KMS-11 (cell line): ENCODE measurements around the gene TICAM1.
"Not testable (repeated sequence)": the region's sequence is repeated elsewhere in the genome, so short reads cannot be mapped to it uniquely, and the experiment has no call there.

Experiments
- H2AFZ ChIP-seq: fragments of 200-600 bp; sonication (generic); 2 replicates; pipeline ENCODE4 v1.6.1; 2016; ENCODE audit warnings: antibody characterized with exemption, mixed run types, low read depth
- H3K27ac ChIP-seq: fragments of 200-600 bp; sonication (generic); 2 replicates; pipeline ENCODE4 v1.6.1; 2016; ENCODE audit warnings: mild to moderate bottlenecking, mixed run types
- H3K27me3 ChIP-seq: fragments of 200-600 bp; sonication (generic); 2 replicates; pipeline ENCODE4 v1.6.1; 2017; ENCODE audit warnings: mild to moderate bottlenecking, low read depth, mixed run types, moderate library complexity; ENCODE audit not compliant: insufficient read depth
- H3K36me3 ChIP-seq: fragments of 200-600 bp; sonication (generic); 2 replicates; pipeline ENCODE4 v1.6.1; 2017; ENCODE audit warnings: mild to moderate bottlenecking, mixed run types; ENCODE audit not compliant: insufficient read depth
- H3K4me1 ChIP-seq: fragments of 200-600 bp; sonication (generic); 2 replicates; pipeline ENCODE4 v1.6.1; 2016; ENCODE audit warnings: mild to moderate bottlenecking, low read depth, mixed run types; ENCODE audit not compliant: poor library complexity, severe bottlenecking
- H3K4me2 ChIP-seq: fragments of 200-600 bp; sonication (generic); 2 replicates; pipeline ENCODE4 v1.7.0; 2016; ENCODE audit warnings: mild to moderate bottlenecking, mixed run types
- H3K4me3 ChIP-seq: fragments of 200-600 bp; sonication (generic); IDR thresholded peaks from 2 replicates; pipeline ENCODE4 v1.6.1; 2017; ENCODE audit warnings: low read depth, low read length, mixed read lengths; ENCODE audit not compliant: insufficient read depth
- H3K79me2 ChIP-seq: fragments of 200-600 bp; sonication (generic); 2 replicates; pipeline ENCODE4 v1.6.1; 2016; ENCODE audit warnings: low read depth, mixed run types; ENCODE audit not compliant: insufficient read depth
- H3K9ac ChIP-seq: fragments of 200-600 bp; sonication (generic); 2 replicates; pipeline ENCODE4 v1.6.1; 2016; ENCODE audit warnings: mild to moderate bottlenecking, mixed run types
- H4K20me1 ChIP-seq: fragments of 200-600 bp; sonication (generic); 2 replicates; pipeline ENCODE4 v1.6.1; 2016; ENCODE audit warnings: mild to moderate bottlenecking, mixed run types; ENCODE audit not compliant: insufficient read depth
- CTCF ChIP-seq: fragments of 200-600 bp; sonication (generic); conservative IDR thresholded peaks from 2 replicates; pipeline ENCODE4 v1.6.1; 2017; ENCODE audit warnings: low read depth, mild to moderate bottlenecking, antibody characterized with exemption, low read length, moderate library complexity, mixed read lengths

TICAM1 gene

GRCh38 chr19:4791183-4792018, 40.1 kb downstream of the TICAM1 start, which contains the start of gene FEM1A:
Gene FEM1A (plus strand): TSS chr19:4791734. CDS start chr19:4791855, 121 bp downstream.
- peak within 1 kb of the TSS; percentile 91 for H3K27ac ChIP-seq
- H3K27me3 ChIP-seq, result no peaks in the 10 kb centered on the region; the same call in 1 of the 2 replicates
- no peaks in the 10 kb centered on the region; the same call in 1 of the 2 replicates for H3K36me3 ChIP-seq
- H3K79me2 ChIP-seq, result peaks cover 35% of the 10 kb centered on the region
- peak; percentile 87 for TF ChIP-seq CTCF
- no peaks in the 10 kb centered on the region for H4K20me1 ChIP-seq
- peak within 1 kb of the TSS; percentile 89 for H3K4me2 ChIP-seq
- H3K4me1 ChIP-seq, result no peaks in the 10 kb centered on the region
- H2AFZ ChIP-seq, result peak within 1 kb of the TSS; percentile 97
- no peak within 1 kb of the TSS for H3K4me3 ChIP-seq
- peak within 1 kb of the TSS; percentile 98 for H3K9ac ChIP-seq

- not testable (repeated sequence) for H2AFZ ChIP-seq, H3K4me2 ChIP-seq, H3K4me3 ChIP-seq, H3K79me2 ChIP-seq, H3K27ac ChIP-seq, H3K9ac ChIP-seq, H3K36me3 ChIP-seq, H3K4me1 ChIP-seq, H4K20me1 ChIP-seq
- H3K27me3 ChIP-seq, result peaks cover 30% of the 10 kb centered on the region
These were observed 45.0 kb downstream of the TICAM1 start for GRCh38 chr19:4786412-4787016.

GRCh38 chr19:4781801-4782200, 49.7 kb downstream of the TICAM1 start:
- Histone ChIP-seq H2AFZ (no peak overlapping the region), H3K4me3 (no peak overlapping the region), H3K27ac (no peak overlapping the region), H3K36me3 (no peaks in the 10 kb centered on the region), H3K27me3 (peaks cover 70% of the 10 kb centered on the region), H4K20me1 (no peaks in the 10 kb centered on the region), H3K4me2 (no peak overlapping the region), H3K9ac (no peak overlapping the region), H3K4me1 (no peaks in the 10 kb centered on the region), H3K79me2 (no peaks in the 10 kb centered on the region)
- no peak for TF ChIP-seq CTCF

GRCh38 chr19:4780860-4781259, 50.7 kb downstream of the TICAM1 start:
- no peak overlapping the region for H3K4me3 ChIP-seq
- no peak overlapping the region for H2AFZ ChIP-seq
- no peaks in the 10 kb centered on the region for H3K4me1 ChIP-seq
- no peak overlapping the region for H3K9ac ChIP-seq
- H3K79me2 ChIP-seq, result no peaks in the 10 kb centered on the region
- H4K20me1 ChIP-seq, result no peaks in the 10 kb centered on the region
- no peak overlapping the region for H3K4me2 ChIP-seq
- TF ChIP-seq CTCF, result no peak
- H3K27me3 ChIP-seq, result peaks cover 79% of the 10 kb centered on the region
- no peak overlapping the region for H3K27ac ChIP-seq
- H3K36me3 ChIP-seq, result no peaks in the 10 kb centered on the region

GRCh38 chr19:4778124-4778523, 53.4 kb downstream of the TICAM1 start:
- H3K27me3 ChIP-seq, result peaks cover 90% of the 10 kb centered on the region
- H2AFZ ChIP-seq, H3K4me1 ChIP-seq, H3K79me2 ChIP-seq, H3K27ac ChIP-seq, H3K36me3 ChIP-seq, H4K20me1 ChIP-seq, H3K4me2 ChIP-seq, H3K9ac ChIP-seq, H3K4me3 ChIP-seq: not testable (repeated sequence)
